HG03103 (cell line): ENCODE measurements around the gene FMN1.
"Not testable (repeated sequence)": the region's sequence is repeated elsewhere in the genome, so short reads cannot be mapped to it uniquely, and the experiment has no call there.

ENCODE experiments used
- ATAC-seq: cut with Tn5 transposase; IDR thresholded peaks from one replicate; pipeline ENCODE4 v1.9.1; 2021; ENCODE audit warnings: low read depth; ENCODE audit not compliant: unreplicated experiment

FMN1 gene

DNA sequence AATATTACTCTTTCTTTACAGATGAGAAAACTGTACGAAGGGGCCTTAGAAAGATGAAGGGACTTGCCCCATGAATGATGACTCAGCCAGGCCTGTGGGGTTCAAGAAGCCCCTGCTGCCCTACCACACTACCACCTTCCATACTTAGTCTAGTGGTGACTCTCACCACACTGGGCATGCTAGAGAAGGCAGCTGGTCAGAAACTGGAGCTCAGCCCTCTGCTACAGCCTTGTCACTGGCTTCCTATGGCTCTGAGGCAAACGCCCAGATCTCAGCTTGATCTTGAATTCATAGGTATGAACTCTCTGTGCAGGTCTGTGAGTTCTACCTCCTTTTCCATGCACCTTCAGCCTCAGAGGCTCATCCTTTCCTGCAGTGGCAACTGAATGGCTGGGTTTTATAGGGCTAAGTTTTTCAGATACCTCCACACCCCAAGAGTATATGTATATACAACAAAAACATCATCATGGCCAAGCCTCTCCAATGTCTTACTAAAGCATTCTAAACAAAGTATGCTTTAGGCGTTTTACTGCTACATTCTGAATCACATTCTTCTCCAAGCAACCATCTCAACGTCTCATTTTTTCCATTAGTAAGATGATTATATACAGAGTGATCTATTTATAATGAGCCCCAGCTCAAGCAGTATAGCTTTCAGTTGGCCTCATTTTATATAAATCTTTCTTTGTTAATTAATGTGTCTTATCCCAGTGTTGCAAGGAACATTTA is 242.6 kb downstream of the FMN1 start:
- no peak for ATAC-seq

DNA sequence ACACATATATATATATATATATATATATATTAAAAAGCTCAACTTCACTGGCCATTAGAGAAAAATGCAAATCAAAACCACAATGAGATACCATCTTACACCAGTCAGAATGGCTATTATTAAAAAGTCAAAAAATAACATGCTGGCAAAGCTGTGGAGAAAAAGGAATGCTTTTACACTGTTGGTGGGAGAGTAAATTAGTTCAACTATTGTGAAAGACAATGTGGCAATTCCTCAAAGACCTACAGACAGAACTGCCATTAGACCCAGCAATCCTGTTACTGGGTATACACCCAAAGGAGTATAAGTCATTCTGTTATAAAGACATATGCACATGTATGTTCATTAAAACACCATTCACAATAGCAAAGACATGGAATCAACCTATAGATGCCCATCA is 244.5 kb downstream of the FMN1 start:
- not testable (repeated sequence) for ATAC-seq

DNA sequence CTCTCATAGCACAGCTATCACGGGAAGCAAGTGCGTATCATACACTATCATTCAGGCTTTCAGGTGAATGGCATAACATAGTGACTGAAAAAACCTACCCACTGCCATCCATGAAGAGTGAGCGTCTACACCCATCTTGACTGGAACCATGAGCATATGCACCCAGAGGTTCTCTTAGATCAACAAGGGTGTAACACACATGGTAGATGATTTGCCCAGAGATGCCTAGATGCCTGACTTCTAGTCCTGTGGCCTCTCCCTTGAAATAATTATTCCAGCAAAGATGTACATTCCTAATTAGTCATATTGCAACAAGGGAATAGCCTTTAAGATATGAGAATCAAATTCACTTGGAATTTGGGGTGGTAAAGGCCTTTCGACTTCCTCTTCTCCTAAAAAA is 248.3 kb downstream of the FMN1 start:
- no peak for ATAC-seq

DNA sequence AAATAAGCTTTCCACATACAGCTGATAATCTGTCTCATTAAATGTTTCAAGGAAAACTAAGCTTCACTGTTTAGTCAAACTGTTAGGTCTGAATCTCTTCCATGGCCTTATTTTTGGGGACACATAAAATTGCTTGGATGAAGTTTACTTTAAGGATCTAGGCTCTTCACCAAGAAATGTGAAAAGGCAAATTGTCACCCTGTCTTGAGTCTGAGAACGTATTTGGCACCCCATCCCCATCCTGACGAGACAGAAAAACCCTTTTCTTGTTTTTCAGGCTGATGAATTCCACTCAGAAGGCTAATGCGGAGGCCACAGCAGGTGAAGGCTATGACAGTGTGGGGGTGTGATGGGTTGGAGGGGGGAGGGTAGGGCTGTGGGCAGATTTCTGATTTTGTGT is 250.1 kb downstream of the FMN1 start:
- ATAC-seq, result no peak

DNA sequence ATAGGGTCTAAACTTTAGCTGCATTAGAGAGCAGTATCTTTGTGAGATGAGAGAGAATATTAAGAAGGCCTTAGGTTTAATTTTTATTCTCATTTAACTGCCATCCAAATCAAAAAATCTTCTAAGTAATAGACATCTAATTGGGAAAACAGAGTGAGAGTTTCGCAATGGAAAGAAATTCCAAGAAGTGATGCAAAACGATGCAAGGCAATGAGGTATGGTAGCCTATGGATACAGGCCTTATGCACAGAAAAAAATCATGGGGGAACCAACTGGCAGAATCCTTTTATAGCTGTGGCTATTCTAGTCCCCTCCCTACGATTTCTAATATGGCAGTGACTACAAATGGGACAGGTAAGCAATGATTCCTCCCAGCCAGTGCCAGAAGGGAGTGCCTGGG is 250.8 kb downstream of the FMN1 start:
- ATAC-seq, result no peak

DNA sequence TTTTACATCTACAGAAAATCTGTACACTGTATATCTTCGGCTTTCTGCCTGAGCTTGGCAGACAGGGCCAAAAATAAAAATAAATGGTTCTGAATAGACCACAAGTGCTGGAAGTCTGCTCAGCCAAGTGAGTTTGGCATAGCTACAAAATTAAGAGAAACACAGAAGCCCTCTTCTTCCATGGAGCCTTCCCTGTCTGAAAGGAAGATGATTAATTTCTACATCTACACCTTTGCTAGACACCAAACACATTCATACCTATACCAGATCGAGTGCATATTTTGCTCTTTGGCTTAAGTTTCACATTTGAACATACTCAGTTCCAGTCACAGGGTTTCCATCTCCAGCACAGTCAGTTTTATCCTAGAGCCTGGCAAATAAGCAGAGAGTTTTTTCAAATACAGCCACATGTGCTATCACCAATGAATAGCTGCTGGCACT is 252.1 kb downstream of the FMN1 start:
- ATAC-seq, result no peak

DNA sequence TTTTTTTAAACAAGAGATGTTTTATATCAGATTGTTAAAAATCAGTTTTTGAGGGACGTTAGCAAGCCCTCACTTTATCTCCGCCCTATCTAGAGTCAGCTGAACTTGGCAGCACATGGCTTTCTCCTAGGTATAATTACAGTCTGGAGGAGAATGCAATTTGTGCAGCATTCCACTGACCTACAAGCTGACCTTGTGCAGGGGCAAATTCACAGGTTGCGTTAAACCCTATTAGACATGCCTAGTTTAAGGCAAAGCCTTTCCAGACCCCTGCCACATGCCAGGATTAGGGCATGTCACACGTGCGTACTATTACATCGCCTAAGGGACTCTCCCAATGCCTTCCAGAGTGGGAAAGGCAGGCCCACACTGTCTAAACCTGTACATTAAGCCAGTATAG is 252.7 kb downstream of the FMN1 start:
- no peak for ATAC-seq

DNA sequence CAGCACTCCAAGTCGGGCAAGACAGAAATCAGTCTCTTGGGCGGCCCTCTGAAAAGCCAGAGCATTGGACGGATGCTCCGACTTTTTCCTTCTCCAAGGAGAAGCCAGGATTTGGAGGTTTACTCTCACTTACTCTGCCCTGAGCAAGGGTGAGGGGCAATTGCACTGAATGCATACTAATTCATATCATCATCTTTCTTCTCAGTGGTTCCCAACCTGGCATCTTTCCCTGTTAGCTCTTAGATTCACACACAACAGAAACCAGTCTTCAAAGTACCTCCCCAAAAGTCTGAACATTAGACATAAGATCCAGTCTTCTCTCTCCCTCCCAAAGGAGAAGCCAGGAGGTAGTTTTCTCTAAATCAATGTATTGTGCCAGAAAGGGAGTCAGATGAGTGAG is 257.5 kb downstream of the FMN1 start:
- no peak for ATAC-seq

DNA sequence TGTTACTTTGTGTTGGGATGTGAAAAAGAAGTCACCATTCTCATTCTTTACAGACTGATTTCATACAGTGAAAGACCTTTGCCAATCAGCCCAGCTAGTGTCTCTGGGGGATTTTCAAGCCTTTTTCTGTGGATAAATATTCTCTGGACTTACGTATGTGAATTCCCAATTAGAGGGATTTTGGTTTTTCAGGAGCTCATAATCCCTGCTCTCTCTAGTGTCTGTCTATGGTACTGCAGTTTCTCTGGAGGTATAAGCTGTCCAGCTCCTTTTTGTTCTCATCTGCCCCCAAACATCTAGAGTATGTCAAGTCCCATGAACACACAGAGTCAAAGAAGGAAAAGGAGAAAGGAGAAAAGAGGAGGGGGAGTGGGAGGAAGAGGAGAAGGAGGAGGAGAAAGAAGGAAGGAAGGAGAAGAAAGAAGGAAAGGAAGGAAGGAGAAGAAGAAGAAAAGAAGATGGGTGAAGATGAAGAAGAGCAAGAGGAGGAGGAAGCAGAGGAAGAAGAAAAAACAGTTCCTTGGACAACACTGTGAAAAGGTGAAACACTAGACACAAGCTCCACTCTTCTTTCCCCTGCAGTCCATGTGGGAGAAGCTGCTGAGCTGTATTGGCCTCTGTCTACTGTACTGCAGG is 258.1 kb downstream of the FMN1 start:
- no peak for ATAC-seq

DNA sequence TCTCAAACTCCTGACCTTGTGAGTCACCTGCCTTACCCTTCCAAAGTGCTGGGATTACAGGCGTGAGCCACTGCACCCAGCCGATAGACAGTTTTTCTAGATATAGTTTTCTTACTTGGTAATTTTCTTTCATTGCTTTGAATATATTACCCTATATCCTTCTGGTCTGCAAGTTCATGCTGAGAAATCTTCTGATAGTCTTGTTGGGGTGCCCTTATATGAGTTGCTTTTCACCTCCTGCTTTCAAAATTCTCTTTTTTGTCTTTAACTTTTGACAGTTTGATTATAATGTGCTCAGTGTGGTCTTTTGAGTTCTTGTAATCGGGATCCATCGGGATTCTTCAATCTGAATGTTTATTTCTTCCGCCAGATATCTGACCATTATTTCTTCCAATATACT is 259.4 kb downstream of the FMN1 start:
- ATAC-seq, result no peak

DNA sequence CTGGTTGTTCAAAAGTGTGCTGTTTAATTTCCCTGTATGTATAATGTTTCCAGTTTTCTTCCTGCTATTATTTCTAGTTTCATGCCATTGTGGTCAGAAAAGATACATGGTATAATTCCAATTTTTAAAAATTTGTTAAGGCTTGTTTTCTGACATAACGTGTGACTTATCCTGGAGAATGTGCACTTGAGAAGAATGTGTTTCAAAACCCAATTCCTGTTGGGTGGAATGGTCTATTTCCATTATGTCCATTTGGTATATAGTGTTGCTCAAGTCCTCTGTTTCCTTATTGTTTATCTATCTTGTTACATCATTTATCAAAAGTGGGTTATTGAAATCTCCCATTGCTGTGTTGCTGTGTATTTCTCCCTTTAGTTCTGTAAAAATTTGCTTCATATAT is 261.3 kb downstream of the FMN1 start:
- no peak for ATAC-seq

DNA sequence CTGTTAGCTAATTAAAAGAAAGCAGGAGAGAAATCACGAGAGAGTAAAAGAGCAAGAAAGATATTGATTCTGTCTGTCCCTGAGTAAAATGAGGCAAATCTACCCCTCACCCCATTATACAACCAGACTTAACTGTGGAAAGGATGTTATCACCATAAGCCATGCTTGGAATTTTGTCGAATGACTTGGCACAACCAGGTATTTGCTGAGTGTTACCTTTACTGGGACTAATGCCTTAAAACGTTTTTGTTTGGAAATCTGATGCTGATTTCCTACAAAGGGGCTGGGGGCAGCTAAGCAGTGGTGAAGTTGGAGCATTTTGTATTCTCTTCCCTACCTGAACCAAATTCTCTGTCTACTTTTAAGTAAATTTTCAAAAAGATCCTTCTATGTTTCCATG is 265.6 kb downstream of the FMN1 start:
- ATAC-seq, result no peak

DNA sequence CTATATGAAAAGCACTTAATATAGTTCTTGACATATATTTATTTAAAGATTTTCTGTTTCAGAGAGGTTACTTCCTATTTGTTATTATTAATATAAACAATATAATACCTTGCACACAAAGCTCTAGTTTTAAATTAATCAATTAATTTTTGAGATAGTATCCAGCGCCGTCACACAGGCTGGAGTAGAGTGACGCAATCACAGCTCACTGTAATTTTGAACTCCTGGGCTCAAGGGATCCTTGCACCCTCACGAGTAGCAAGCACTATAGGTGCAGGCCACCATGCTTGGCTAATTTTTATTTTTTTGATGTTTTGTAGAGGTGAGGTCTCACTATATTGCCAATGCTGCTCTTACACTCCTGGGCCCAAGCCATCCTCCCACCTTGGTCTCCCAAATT is 267.4 kb downstream of the FMN1 start:
- ATAC-seq, result no peak

DNA sequence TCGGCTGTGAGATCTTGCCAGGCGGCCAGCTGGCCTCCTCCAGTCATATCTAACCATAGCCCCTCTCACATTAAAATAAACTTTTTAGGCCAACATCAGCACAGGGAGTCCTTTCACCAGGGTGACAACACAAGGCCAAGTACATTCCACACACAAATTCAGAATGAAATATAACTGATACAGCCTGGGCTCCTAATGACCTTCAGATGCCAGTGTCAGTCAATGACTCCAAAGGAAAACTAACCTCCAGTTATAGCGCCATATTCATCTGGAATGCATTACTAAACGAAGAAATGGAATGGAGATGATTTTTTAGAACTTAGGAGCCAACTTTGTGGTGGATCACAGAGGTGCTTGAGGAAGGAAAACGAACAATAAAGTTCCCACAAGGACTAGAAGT is 271.3 kb downstream of the FMN1 start:
- ATAC-seq, result no peak

DNA sequence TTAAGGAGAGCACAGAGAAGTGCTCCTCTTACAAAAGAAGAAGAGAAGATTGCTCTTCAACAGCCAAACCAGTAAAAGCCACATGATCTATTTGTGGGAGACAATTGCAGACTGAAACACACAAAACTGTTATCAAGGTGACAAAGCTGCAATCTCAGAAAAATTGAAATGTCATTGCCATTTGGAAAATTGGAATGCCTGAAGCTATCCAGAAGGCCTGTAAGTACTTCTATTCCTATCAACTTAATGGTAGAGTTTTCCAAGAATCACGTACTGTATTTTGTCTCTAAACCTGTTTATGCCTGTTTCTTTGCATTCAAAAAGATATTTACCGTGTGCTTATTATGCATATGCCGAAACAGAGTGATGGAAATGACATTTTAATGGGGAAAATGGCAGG is 272.0 kb downstream of the FMN1 start:
- ATAC-seq, result no peak

DNA sequence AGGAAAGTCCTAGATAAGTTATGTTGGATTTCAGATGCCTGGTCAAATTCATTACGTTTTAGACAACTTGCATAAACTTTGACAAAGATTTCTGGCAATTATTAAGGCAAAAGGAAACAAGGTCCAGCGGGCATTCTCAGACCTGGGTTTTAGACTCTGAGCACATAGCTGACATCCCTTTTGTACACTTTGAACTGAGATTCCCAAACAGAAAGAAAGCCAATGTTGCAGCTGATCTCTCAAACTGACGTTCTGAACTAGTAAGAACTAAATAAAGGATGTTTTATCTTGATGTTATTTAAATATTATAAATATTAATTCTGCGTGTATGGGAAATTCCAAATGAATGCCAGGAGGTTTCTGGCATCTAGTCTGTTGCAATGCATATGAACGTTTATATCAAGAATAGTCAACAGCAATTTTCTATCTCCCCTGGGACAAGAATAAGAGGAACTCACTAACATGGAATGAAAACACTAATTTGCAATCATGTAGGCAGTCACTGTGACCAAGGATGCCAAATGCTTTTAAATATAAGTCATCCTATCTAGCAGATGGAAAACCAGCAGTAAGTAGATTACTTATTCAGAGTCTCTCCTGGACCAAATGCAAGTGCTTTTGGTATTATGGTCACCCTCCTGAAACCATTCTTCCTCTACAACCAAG is 274.6 kb downstream of the FMN1 start:
- no peak for ATAC-seq

DNA sequence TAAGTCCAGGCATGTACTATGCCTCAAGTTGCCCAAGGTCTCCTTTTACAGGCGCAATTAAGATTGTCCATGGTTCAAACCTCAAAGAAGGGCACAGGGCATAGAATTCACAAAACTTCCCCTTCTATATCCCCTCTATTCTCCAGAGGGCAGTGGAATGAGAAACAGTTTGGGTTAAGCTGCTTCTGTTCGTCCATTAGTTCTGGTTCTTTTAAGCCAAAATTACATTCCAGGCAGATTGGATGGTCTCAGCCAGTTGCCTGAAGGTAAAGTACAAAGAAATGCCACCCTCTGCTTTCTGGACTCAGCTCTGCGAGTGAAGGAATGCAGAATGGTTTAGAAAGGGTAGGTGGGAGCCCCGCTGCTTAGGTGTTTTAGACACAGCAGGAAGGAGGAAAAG is 276.0 kb downstream of the FMN1 start:
- ATAC-seq, result no peak

DNA sequence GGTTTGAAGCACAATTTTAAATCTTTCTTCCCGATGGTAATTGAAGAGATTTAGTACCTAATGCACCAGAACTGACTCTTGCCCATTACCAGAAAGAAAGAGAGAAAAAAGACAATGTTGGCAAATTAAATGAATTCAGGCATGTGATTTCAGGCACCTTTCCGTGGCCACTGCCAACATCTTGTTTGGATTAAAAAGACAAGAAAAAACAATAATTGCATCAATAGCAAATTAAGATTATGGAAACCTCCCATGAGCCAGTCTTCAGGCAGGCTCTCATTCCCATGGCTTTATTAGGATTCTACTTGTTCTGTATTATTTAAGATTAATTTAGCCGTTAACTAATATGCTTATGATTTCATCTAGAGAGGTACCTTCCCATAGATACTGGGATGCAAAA is 283.7 kb downstream of the FMN1 start:
- no peak for ATAC-seq

DNA sequence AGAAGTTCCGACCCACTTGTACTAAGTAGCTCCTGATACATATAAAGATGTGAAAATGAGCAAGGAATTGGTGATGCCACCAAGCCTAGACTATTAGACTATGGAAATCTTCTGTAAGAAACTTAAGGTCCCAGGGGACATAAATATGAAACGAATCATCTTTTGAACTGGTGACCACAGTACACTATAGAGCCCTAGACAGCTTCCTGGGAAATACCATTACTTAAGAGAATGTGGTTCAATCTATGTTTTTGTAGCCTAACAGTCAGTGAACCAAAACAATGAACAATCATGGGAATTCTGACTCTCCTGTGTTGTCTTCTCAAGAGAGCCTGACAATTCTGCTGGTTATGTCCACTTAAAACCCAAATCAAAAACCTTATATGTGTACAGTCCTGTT is 285.1 kb downstream of the FMN1 start:
- ATAC-seq, result no peak

DNA sequence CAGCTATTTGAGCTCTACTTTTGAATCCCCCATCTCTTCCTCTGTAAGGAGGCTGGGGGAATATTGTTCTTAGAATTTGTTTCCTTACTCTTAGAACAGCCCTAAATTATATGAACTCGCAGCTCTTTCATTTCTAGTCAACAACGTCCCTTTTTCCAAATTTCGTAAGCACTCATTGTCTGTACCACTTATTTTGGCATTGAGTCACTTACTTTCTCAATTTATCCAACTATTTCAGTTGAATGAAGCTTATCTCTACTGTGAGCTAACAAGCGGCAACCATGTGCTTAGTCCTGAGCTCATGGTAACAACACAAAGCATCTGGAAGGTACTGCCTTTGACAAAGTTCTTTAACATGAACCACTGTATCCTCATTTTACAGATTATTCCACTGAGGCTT is 285.6 kb downstream of the FMN1 start:
- peak; percentile 9 for ATAC-seq

DNA sequence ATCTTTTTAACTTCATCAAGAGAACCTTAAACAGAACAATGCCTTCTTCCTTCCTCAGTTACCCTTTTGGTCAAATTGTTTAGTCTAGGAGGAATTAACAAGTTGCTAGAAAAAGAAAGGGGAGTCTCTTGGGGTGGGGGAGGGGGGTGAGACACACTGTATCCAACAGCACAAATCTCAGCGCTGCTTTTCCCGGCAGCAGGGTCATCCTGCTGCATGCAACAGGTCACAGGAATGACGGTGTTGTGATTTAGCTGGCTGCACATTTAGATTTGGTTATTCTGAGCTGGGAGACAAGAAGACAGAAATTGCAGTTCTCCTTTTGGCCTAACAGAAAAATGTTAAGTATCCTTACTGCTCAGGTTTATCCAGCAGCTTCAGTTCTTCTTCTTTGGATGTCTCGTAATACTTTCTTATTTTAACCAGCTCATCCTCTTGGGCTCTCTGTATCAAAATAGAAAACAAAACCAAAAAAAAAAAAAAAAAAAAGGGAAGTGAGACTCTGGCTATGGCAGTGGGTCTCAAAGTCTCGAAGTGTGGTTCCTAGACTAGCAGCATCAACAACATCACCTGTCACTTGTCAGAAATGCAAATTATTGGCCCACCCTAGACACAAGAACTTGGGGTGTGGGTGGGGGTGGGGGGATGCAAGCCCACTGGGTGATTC is 286.2 kb downstream of the FMN1 start:
- peak; percentile 69 for ATAC-seq
